Activated naive CD8-positive, alpha-beta T cell treated with anti-CD3 and anti-CD28 coated beads, Interleukin-2, amount 10 ng/mL, durations not matched to agents 7 days and 5 days (primary cell): Measurements from ENCODE around the gene UBASH3B. TPM values are rescaled to one million over a fixed set of nuclear protein-coding genes. Genes with fewer than 3 reads are reported as not detected.
A peak's percentile ranks its signal among the peaks of the same experiment; 100 is the strongest.

Source experiments
- ATAC-seq: fragments of 150-1000 bp; cut with Tn5 transposase; one replicate; pipeline ENCODE4 v1.10.0; 2021; ENCODE audit warnings: low read depth, moderate library complexity
- POLR2A ChIA-PET: fragments of 350-600 bp; sonication (Branson Sonifier 250); formaldehyde crosslinking; loops from one replicate; lab custom pipeline; 2021; ENCODE audit warnings: antibody characterized with exemption; lab: Charles Lee
- DNase-seq: peaks from one replicate; pipeline ENCODE4 v3.0.0; 2021
- H3K27ac Mint-ChIP-seq: one replicate; pipeline ENCODE4 v1.8.0; 2022; ENCODE audit warnings: mild to moderate bottlenecking, mixed read lengths
- H3K27me3 Mint-ChIP-seq: one replicate; pipeline ENCODE4 v1.8.0; 2022; ENCODE audit warnings: mild to moderate bottlenecking, moderate library complexity, mixed read lengths
- H3K36me3 Mint-ChIP-seq: one replicate; pipeline ENCODE4 v1.8.0; 2021; ENCODE audit warnings: mild to moderate bottlenecking, mixed read lengths
- H3K4me1 Mint-ChIP-seq: one replicate; pipeline ENCODE4 v1.8.0; 2021; ENCODE audit warnings: mixed read lengths
- H3K4me3 Mint-ChIP-seq: one replicate; pipeline ENCODE4 v1.8.0; 2022; ENCODE audit warnings: mild to moderate bottlenecking, moderate library complexity, mixed read lengths
- H3K9me3 Mint-ChIP-seq: one replicate; pipeline ENCODE4 v1.8.0; 2021; ENCODE audit warnings: mixed read lengths
- total RNA-seq, 2 experiments: library from RNA; stranded (reverse); gene quantifications; one replicate each; pipeline ENCODE4 v1.2.3, GENCODE V29; 2021

The UBASH3B gene
- total RNA-seq, 2 experiments from 2014 or later, result 40.7 to 44.8 TPM

GRCh38 chr11:122782222-122782621 is 126.7 kb downstream of the UBASH3B start:
- peaks cover 15% of the 10 kb centered on the region for H3K4me1 Mint-ChIP-seq
- H3K36me3 Mint-ChIP-seq, result peaks cover 26% of the 10 kb centered on the region
- no peak overlapping the region for H3K4me3 Mint-ChIP-seq
- no peaks in the 10 kb centered on the region for H3K27me3 Mint-ChIP-seq
- no peak for ATAC-seq
- no peak overlapping the region for H3K27ac Mint-ChIP-seq
- no peak for DNase-seq
- POLR2A ChIA-PET, result no interaction called here
- no peaks in the 10 kb centered on the region for H3K9me3 Mint-ChIP-seq

- Mint-ChIP-seq H3K27ac (no peak overlapping the region), H3K4me1 (peaks cover 8% of the 10 kb centered on the region), H3K4me3 (no peak overlapping the region), H3K36me3 (peaks cover 26% of the 10 kb centered on the region), H3K27me3 (no peaks in the 10 kb centered on the region), H3K9me3 (no peaks in the 10 kb centered on the region)
- DNase-seq (no peak), ATAC-seq (no peak)
- POLR2A ChIA-PET, result interaction anchor here (0.6 kb wide), 1 partner anchor 17 kb away, joined by 4 read pairs; no protein-coding TSS in a partner anchor
Measured at GRCh38 chr11:122784325-122784955, 128.9 kb downstream of the UBASH3B start.

GRCh38 chr11:122785031-122785541 is 129.6 kb downstream of the UBASH3B start:
- H3K4me1 Mint-ChIP-seq, result peaks cover 8% of the 10 kb centered on the region
- POLR2A ChIA-PET, result no interaction called here
- DNase-seq, result no peak
- no peak overlapping the region for H3K4me3 Mint-ChIP-seq
- H3K9me3 Mint-ChIP-seq, result no peaks in the 10 kb centered on the region
- ATAC-seq, result no peak
- peaks cover 30% of the 10 kb centered on the region for H3K36me3 Mint-ChIP-seq
- no peak overlapping the region for H3K27ac Mint-ChIP-seq
- no peaks in the 10 kb centered on the region for H3K27me3 Mint-ChIP-seq

- Mint-ChIP-seq H3K36me3 (peaks cover 21% of the 10 kb centered on the region), H3K9me3 (no peaks in the 10 kb centered on the region), H3K27ac (no peak overlapping the region), H3K27me3 (no peaks in the 10 kb centered on the region), H3K4me1 (no peaks in the 10 kb centered on the region), H3K4me3 (no peak overlapping the region)
- POLR2A ChIA-PET, result no interaction called here
- ATAC-seq, result no peak
- no peak for DNase-seq
Measured at GRCh38 chr11:122786896-122787295, 131.4 kb downstream of the UBASH3B start.

DNA sequence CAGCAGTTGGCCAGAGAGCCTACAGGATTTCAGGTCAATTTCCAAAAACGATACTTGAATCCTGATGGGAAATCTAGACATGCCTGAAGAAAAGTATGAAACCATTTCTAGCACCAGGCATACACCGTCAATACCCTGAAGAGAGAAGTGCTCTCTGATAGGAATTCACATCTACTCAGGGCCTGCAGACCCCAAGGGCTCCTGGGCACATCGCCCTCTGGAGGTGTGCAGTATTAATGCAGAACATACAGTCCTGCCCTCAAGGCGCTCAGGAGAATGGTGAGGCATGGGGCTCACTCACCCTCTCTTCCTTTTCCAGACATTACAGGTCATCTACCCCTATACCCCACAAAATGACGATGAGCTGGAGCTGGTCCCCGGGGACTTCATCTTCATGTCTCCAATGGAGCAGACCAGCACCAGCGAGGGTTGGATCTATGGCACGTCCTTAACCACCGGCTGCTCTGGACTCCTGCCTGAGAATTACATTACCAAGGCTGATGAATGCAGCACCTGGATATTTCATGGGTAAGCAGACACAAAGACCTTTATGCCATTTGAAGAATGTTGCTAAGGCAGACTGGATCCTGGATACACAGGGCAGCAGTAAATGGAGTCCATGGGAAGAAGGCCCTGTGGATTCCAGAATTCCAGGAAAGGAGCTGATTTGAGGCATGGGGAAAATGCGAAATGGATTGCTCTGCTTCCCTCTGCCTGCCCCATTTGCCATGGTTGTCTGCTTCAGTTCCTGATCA is 133.4 kb downstream of the UBASH3B start:
- H3K36me3 Mint-ChIP-seq, result peaks cover 13% of the 10 kb centered on the region
- ATAC-seq, result peak; percentile 18
- POLR2A ChIA-PET, result no interaction called here

GRCh38 chr11:122789907-122790306 is 134.4 kb downstream of the UBASH3B start:
- H3K4me3 Mint-ChIP-seq, result no peak overlapping the region
- DNase-seq, result no peak
- no peaks in the 10 kb centered on the region for H3K9me3 Mint-ChIP-seq
- POLR2A ChIA-PET, result no interaction called here
- H3K4me1 Mint-ChIP-seq, result no peaks in the 10 kb centered on the region
- no peaks in the 10 kb centered on the region for H3K27me3 Mint-ChIP-seq
- peaks cover 15% of the 10 kb centered on the region for H3K36me3 Mint-ChIP-seq
- ATAC-seq, result no peak
- H3K27ac Mint-ChIP-seq, result no peak overlapping the region

More for the DNA sequence above, 133.4 kb downstream of the UBASH3B start:
- no peak for DNase-seq
- H3K27me3 Mint-ChIP-seq, result no peaks in the 10 kb centered on the region
- no peaks in the 10 kb centered on the region for H3K4me1 Mint-ChIP-seq
- no peak overlapping the region for H3K27ac Mint-ChIP-seq
- H3K4me3 Mint-ChIP-seq, result no peak overlapping the region
- no peaks in the 10 kb centered on the region for H3K9me3 Mint-ChIP-seq

- Mint-ChIP-seq H3K27ac (no peak overlapping the region), H3K4me3 (no peak overlapping the region), H3K9me3 (no peaks in the 10 kb centered on the region), H3K27me3 (no peaks in the 10 kb centered on the region), H3K36me3 (peaks cover 17% of the 10 kb centered on the region), H3K4me1 (peaks cover 4% of the 10 kb centered on the region)
- DNase-seq, result no peak
- no peak for ATAC-seq
- POLR2A ChIA-PET, result no interaction called here
Measured at GRCh38 chr11:122791411-122791810, 135.9 kb downstream of the UBASH3B start.

- no peak for DNase-seq
- peaks cover 5% of the 10 kb centered on the region for H3K4me1 Mint-ChIP-seq
- H3K36me3 Mint-ChIP-seq, result peaks cover 21% of the 10 kb centered on the region
- H3K4me3 Mint-ChIP-seq, result no peak overlapping the region
- no peaks in the 10 kb centered on the region for H3K9me3 Mint-ChIP-seq
- H3K27me3 Mint-ChIP-seq, result no peaks in the 10 kb centered on the region
- POLR2A ChIA-PET, result interaction anchor here (0.7 kb wide), 1 partner anchor 12 kb away, joined by 3 read pairs; no protein-coding TSS in a partner anchor
- no peak overlapping the region for H3K27ac Mint-ChIP-seq
- no peak for ATAC-seq
Measured at GRCh38 chr11:122791836-122792235, 136.3 kb downstream of the UBASH3B start.

DNA sequence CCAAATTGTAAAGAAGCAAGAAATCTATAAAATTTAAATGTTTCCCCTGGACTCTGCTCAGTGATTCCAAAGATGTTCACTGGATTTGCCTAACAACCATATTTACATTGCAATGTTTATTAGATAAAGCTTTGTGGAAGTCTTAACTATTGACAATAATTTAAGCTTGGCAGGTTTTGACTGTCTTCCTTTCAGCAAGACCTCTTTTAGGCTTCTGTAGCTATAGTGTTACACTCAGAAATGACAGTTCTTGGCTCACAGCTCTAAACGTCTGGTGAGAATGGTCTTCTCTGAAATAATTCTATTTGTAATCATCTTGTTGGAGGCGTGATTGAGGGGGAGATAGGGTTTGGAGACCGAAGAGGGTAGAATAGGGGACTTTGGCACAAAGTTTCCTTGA is 138.0 kb downstream of the UBASH3B start:
- no peak for ATAC-seq
- Mint-ChIP-seq H3K4me1 (peaks cover 5% of the 10 kb centered on the region), H3K27me3 (no peaks in the 10 kb centered on the region), H3K27ac (no peak overlapping the region), H3K36me3 (peaks cover 28% of the 10 kb centered on the region), H3K9me3 (no peaks in the 10 kb centered on the region), H3K4me3 (no peak overlapping the region)
- POLR2A ChIA-PET, result no interaction called here
- no peak for DNase-seq

DNA sequence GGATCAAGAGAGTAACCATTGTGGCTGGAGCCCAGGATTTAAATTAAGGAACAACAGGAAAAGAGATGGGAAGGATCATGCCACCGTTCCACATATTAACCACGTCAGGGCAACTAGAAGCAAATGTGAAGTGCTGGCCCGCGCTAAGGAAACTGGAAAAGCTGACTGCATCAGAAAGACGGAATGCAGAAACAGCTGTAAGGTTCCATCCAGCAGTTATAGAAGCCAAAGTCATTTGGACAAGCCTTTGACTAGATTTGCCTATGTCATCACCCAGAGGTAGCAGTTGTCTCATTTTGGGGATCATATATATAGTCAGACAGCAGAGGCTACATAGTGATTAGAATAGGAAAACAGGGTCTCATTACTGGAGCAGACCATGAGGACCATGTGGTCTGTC is 139.8 kb downstream of the UBASH3B start:
- POLR2A ChIA-PET, result interaction anchor here (1.4 kb wide), 1 partner anchor 58 kb away, joined by 10 read pairs; no protein-coding TSS in a partner anchor
- ATAC-seq (no peak), DNase-seq (no peak)
- no peaks in the 10 kb centered on the region for H3K27me3 Mint-ChIP-seq
- H3K4me3 Mint-ChIP-seq, result no peak overlapping the region
- H3K27ac Mint-ChIP-seq, result no peak overlapping the region
- peaks cover 5% of the 10 kb centered on the region for H3K4me1 Mint-ChIP-seq
- H3K36me3 Mint-ChIP-seq, result peaks cover 21% of the 10 kb centered on the region
- no peaks in the 10 kb centered on the region for H3K9me3 Mint-ChIP-seq

- H3K27ac Mint-ChIP-seq, result peak overlapping the region; percentile 15
- DNase-seq (peak; percentile 76), ATAC-seq (peak; percentile 81)
- H3K4me3 Mint-ChIP-seq, result no peak overlapping the region
- POLR2A ChIA-PET, result interaction anchor here (1.4 kb wide), 1 partner anchor 57 kb away, joined by 10 read pairs; no protein-coding TSS in a partner anchor
- no peaks in the 10 kb centered on the region for H3K9me3 Mint-ChIP-seq
- H3K36me3 Mint-ChIP-seq, result peaks cover 21% of the 10 kb centered on the region
- H3K4me1 Mint-ChIP-seq, result peaks cover 5% of the 10 kb centered on the region
- H3K27me3 Mint-ChIP-seq, result no peaks in the 10 kb centered on the region
Measured at GRCh38 chr11:122796128-122796717, 140.7 kb downstream of the UBASH3B start.

GRCh38 chr11:122797651-122798050 is 142.1 kb downstream of the UBASH3B start:
- ATAC-seq (no peak), DNase-seq (no peak)
- peaks cover 5% of the 10 kb centered on the region for H3K4me1 Mint-ChIP-seq
- H3K36me3 Mint-ChIP-seq, result peaks cover 22% of the 10 kb centered on the region
- no peak overlapping the region for H3K27ac Mint-ChIP-seq
- H3K27me3 Mint-ChIP-seq, result no peaks in the 10 kb centered on the region
- H3K4me3 Mint-ChIP-seq, result no peak overlapping the region
- POLR2A ChIA-PET, result no interaction called here
- H3K9me3 Mint-ChIP-seq, result no peaks in the 10 kb centered on the region

GRCh38 chr11:122799406-122800105 is 144.0 kb downstream of the UBASH3B start:
- ATAC-seq (no peak), DNase-seq (no peak)
- Mint-ChIP-seq H3K4me1 (peaks cover 8% of the 10 kb centered on the region), H3K4me3 (no peak overlapping the region), H3K27ac (no peak overlapping the region), H3K36me3 (peaks cover 26% of the 10 kb centered on the region), H3K9me3 (no peaks in the 10 kb centered on the region), H3K27me3 (no peaks in the 10 kb centered on the region)
- POLR2A ChIA-PET, result no interaction called here
